Measurements from ENCODE around the gene FSIP1.

Gene FSIP1

DNA sequence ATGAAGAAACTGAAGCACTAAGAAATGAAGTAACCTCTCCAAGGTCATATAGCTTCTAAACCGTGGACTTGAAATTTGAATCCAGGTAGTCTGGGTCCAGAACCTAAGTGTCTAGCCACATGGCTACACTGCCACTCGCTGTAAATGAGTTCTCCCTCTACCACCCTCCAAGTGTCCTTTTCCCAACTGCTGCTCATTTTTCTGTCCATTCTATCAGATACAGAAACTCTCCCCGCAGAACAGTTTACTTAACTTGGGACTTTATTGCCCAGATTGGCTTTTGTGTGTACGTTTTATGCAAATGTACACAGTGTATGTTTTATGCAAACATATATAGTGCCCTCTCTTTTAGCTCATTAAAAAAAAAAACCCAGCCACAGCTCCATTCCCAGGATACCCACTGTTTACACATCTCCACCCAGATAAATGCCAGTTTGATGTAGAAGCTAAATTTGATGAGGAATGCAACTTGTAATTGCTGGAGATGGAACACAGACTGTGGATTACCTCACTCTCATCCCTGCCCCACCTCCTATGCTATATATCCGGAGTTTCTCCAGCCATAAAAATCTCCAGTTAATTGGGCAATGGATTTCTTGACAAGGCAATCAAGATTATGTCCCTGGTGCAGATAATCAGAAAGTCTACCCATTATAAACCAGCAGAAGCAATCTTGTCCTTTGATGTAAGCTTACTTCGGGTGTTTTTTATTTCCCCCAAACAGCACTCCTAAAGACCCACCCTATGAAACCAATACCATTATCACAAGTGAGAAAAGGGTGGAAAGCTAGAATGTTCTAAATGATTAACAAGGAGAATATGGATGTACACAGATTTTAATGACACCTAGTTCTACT, 159.8 kb downstream of the FSIP1 start:
- DNase-seq (ENCODE audit: low spot score): no peak
- TF ChIP-seq, protein P1, sequence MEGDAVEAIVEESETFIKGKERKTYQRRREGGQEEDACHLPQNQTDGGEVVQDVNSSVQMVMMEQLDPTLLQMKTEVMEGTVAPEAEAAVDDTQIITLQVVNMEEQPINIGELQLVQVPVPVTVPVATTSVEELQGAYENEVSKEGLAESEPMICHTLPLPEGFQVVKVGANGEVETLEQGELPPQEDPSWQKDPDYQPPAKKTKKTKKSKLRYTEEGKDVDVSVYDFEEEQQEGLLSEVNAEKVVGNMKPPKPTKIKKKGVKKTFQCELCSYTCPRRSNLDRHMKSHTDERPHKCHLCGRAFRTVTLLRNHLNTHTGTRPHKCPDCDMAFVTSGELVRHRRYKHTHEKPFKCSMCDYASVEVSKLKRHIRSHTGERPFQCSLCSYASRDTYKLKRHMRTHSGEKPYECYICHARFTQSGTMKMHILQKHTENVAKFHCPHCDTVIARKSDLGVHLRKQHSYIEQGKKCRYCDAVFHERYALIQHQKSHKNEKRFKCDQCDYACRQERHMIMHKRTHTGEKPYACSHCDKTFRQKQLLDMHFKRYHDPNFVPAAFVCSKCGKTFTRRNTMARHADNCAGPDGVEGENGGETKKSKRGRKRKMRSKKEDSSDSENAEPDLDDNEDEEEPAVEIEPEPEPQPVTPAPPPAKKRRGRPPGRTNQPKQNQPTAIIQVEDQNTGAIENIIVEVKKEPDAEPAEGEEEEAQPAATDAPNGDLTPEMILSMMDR (IDR thresholded peaks at IDR 0.05; ENCODE audit: extremely low read depth, missing control alignments): no peak

DNA sequence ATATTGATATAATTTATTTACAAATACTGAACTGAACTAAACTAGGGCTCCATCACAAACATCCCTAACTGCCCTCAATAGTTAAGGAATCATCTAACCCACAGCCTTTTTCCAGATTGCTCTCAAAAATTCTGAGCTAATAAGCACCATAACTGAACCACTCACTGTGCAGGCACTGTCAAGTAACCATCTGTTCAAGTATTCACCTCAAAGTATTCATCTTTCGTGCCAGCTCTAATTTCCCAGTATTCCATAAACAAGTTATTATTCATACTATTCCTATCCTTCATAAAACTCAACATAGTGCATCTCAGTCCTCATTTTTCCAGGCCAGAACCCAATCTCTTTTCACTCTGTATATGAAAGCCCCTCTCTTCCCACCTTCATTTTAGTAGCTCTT, 160.7 kb downstream of the FSIP1 start:
- DNase-seq (ENCODE audit: low spot score): no peak
- TF ChIP-seq, protein P1 (IDR thresholded peaks at IDR 0.05; ENCODE audit: extremely low read depth, missing control alignments): no peak

DNA sequence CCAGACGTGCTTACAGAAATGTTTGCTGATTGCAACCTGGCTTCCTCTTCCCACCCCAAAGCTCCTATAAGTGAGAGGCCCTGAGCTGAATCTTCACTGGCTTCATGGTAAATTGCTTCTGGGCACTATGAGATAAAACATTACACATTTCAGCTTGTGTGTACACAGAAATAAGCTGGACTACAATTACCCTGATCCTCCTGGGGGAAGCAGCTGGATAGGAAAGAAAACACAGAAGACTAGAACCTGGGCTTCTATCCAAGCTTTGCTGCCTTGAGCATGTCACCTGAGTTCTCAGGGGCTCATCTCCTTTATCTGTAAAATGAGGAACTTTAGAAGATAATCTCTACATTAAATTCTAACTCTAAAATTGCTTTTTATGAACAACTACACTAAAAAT, 161.4 kb downstream of the FSIP1 start:
- TF ChIP-seq, protein P1 (IDR thresholded peaks at IDR 0.05; ENCODE audit: extremely low read depth, missing control alignments): no peak
- DNase-seq (ENCODE audit: low spot score): no peak

DNA sequence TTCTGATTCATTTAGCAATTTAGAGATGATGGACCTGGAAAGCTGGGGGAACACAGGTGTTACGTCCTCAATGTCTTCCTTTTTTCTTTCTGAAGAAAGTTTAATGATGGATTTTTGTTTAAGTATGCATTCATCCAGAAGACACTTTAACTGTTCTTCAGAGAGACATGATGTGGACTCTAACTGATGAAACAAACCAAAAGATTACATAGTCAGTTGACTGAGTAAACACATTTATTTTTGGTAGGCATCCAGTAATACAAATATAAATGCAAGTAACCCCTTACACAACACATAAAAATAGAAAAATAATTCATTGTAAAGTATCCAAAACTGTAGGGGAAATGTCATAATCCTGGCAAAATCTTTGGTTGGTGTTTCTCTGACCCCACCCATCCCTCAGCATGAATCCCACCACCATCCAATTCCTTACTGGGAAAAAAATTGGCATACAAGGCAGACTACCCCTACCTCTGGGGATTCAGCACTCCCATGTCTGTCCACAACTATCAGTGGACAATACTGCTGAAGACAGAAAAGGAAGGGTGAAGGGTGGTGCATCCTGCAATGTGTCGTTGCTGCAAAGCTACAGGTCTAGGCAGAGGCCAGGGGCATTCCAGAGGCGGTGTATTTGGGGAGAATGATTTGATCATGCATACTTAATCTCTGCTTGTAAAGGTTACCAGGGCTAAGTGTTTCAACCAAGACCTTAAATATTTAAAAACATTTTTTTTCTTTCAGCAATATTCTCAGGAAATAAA, 164.4 kb downstream of the FSIP1 start:
- DNase-seq (ENCODE audit: low spot score): no peak
- TF ChIP-seq, protein P1 (IDR thresholded peaks at IDR 0.05; ENCODE audit: extremely low read depth, missing control alignments): no peak

DNA sequence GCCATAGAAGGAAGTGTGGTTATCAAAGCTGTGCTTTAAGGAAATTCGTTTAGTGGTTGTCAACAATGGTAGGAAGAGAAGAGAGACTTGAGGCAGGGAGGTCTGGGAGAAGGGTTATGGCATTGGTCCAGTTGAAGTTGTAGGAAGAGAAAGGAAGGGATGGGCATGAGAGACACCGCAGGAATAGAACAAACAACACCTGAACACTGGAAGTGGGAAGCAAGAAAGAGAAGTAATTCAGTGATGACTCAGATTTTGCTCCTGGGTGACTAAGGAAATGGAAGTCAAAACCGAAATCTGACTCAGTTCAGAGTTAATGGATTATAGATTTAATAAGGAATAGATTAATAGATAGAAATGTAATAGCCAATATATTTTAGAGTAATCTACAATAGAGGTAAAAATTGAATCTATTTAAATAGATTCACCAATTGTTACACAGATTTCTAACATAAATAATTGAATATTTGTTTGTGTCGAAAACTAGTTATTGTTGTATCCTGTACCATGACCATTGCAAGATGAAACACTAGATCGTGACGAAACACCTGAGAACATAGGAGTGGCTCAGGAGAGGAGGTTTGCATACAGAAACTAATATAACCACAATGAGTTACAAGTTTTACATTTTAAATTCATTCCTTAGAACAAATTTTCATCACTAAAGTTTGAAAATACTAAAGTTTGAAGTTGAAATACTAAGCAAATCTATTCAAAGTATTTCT, 165.7 kb downstream of the FSIP1 start:
- no peak for DNase-seq (ENCODE audit: low spot score)
- TF ChIP-seq, protein P1 (IDR thresholded peaks at IDR 0.05; ENCODE audit: extremely low read depth, missing control alignments): no peak

DNA sequence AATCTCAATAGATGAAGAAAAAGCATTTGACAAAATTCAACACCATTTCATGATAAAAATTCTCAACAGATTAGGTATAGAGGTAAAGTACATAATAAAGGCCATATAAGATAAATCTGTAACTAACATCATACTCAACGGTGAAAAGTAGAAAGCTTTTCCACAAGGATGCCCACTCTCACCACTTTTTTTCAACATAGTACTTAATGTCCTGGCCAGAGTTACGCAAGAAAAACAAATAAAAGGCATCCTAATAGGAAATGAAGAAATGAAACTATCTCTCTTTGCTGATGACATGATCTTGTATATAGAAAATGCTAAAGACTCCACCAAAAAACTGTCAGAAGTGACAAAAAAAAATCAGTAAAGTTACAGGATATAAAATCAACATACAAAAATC, 168.8 kb downstream of the FSIP1 start:
- TF ChIP-seq, protein P1 (IDR thresholded peaks at IDR 0.05; ENCODE audit: extremely low read depth, missing control alignments): no peak
- DNase-seq (ENCODE audit: low spot score): no peak
